CD4-positive, alpha-beta T cell treated with Interleukin-4 for 4 hours (primary cell): ENCODE measurements around the gene SCAMP4.

ENCODE experiments used
- DNase-seq: peaks from one replicate; pipeline ENCODE4 v3.0.0-alpha.2; 2020

Gene SCAMP4

DNA sequence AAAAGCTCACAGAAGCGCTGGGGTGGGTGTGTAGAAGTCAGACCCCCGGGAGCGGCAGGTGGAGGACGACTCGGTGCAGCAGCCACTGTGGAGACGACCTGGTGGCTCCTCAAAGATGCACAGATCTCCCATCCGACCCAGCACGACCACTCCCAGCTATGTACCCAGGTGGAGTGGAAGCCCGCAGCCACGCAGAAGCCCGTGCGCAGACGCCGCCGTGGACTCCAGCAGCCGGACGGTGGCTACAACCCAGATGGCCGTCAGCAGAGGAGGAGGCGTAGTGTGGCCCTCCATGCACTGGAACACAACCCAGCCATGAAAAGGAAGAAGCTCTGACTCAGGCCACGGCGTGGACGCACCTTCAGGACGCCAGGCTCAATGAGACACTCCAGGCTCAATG, 57.5 kb downstream of the SCAMP4 start:
- DNase-seq, result no peak

DNA sequence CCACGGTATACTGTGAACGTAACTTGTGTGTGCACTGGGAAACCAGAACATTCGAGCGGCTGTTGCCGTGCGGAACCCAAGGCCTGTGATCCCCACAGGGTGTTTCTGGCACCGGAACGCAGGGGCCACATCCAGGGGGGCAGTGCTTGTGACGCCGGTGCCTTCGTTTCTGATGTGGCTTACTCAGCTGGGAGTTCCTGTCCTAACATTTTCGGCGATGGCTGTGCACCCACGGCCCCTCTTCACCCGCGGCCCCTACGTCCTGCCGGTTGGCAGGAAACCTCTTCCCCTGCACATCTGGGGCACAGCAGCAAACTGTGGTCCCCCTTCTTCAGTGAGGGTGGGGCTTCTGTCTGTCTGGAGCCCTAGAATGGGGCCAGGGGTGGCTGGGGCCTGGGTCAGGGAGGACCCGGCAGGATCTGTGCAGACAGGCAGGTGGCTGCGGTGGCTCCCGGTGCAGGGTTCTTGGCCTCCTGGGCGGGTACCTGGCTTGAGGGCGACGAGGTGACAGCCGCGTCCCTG, 61.9 kb downstream of the SCAMP4 start:
- DNase-seq, result peak; percentile 8

DNA sequence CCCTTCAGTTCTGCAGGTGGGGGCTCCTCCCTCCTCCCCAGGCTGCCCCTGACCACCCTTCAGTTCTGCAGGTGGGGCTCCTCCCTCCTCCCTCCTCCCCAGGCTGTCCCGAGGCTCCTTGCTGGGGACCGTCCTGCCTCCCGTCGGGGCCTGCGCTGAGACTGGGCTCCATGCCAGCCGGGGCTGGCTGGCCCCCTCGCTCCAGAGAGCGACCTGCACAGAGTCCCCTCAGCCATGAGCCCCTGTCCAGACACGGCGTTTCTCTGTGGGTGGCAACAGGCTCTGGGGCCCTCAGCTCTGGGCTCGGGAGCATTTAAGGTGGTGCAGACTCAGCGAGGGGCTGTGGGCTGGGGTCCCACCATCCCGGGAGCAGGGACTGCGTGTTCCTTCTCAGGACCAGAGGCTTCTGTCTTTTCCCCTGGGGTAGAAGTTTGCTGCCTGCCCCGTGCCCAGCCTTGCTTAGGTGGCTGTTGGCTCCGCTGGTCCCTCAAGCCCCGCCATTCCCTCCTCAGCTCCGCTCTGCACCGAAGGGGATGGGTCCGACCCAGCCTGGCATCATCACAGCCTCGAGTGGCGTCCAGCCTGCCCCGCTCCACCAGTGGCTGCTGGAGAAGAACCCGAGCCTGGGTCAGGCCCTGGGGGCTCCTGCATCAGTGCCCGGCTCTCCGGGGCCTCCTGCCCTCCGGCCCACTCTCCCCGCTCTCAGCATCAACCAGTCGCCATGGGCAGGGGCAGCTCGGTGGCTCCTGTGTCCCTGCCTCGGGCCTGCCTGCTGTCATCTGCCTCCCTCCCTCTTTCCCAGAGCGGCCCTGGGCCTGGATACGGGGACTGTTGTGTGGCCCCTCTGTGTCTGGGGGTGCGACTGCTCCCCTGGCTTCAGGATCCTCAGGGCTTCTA, 63.3 kb downstream of the SCAMP4 start:
- DNase-seq, result no peak

DNA sequence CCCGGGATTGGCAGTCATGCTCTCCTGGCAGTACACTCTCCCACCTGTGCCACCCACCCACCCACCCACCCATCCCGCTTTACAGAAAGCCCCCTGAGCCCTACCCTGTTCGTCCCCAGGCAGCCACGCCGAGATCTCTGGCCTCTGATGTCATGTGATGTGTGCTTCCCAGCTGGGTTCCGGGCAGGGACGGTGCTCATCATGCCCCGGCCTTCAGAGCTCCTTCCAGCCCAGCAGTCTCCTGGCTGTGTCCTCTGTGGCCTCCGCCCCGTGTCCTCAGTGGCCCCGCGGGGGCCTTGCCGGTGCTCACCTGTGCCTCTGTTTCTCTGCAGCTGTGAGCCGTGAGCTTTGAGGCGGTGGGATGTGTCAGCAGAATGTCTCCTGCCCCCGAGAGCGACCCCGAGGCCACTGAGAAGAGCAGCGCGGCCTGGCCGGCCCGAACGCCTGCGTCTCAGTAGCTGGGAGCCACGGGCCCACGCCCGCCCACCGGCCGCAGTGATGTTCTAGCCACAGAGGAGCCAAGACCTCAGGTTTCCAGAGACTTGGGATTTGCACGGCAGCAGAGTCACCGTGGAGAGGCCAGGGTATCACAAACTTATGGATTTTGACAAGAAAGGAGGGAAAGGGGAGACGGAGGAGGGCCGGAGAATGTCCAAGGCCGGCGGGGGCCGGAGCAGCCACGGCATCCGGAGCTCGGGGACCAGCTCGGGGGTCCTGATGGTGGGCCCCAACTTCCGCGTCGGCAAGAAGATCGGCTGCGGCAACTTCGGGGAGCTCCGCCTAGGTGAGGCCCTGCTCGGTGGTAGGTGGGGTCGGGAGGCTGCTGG, 64.2 kb downstream of the SCAMP4 start:
- no peak for DNase-seq

DNA sequence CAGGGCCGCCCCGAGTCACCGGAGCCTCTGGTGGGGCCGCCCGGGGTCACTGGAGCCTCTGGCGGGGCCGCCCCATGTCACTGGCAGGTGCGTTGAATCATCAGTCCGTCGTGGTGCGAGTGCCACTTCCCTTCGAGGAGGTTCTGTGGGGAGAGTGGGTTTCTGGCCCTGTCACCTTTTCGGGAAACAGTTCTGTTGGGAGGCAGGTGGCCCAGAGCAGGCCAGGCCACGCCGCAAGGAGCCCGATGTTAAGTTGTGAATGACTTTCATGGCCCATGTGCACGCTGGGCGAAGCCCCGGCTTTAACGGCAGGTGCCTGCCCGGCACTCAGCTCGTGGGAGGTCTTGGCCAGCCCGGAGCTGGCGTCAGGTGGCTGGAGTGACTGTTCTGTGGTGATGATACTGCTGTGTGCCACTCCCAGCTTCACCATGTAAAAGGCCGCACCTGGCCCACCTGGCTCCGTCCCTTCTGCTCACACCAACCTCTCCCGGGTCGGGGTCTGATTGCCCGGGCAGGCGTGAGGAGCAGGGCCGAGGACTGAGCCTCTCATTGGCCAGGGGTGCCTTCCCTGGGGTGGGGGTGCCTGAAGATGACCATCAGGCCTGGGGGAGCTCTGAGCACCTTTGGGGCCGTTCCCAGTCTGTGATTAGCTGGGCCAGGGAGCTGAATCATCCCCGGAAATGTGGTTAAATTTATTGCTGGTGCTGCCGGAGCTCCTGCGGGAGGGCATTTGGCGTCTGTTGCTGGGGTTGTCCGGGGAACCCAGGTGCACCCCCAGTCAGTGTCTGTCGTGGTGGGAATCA, 65.0 kb downstream of the SCAMP4 start:
- DNase-seq, result no peak

DNA sequence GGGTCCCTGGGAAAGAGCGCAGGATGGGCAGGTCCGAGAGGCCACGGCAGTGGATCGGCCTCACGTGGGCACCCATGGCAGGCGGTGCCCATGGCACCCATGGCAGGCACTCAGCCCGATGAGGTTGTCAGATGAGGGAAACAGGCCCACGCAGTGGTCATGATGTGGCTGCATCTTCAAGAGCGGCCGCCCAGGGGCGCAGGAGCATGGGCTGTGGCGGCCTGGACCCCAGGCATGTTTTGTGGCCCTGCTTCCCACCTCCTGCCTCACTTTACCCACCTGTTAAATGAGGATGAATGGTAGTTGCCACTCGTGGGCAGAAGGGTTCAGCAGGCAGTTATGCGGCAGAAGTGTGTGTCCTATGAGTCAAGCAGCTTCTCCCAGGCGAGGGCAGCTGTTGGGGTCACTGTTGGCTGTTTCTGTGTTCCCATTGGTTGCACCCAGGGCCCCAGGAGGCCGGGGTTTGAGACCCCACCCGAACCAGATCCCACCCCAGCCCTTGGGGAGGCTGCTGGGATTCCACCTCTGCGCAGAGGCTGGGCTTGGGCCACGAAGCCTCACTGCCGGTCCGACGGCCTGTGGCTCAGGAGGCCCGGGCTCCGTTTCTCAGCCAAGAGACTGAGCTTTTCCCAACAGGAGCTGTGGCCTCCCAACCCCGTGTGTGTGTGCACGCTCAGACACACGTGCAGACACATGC, 65.8 kb downstream of the SCAMP4 start:
- DNase-seq, result no peak

DNA sequence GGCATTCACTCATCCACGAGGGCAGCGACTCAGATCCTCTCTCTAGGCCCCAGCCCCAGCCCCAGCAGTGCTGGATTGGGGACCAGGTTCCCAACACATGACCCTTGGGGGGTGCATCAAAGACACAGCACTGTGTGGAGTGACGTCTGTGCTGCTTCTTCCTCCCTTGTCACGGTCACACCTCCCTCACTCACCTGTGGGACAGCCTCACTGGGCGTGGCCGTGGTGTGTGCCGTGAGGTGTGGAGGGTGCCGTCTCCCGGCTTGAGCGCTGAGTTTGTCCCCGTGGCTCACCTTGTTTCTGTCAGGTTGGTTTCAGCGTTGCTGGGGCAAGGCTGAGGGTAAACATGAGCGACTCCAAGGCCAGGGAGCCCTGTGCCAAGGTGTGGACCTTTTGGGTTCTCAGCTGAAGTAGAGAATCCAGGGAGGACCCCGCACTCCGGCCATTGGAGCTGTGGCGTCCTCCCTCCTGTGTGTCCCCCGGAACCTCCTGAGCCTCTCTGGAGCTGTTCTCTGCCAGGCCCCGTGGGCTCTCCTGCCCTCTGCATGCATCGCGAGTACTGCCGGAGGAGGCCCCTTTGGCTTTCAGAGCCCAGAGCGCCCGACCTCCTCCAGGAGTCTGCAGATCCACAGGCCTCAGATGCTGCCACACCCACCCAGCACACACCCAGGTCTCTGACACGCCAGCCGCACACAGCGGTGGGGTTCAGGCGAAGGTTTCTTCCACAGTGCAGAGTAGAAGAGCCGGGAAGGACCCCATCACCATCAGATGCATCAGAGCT, 69.4 kb downstream of the SCAMP4 start:
- no peak for DNase-seq

DNA sequence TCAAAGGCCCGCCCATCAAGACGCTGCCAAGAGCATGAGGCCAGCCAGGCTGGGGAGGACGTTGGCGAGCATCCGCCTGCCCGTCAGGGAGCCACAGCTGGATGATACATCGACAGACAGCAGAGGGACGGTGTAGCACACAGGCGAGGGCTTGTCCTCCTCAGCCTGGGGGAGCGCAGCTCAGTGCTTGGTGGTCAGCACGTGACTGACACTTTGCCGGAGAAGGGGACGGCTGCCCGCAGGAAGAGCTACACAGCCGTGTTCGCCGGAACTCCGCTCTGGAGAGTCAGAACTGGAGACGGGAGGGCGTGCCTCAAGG, 69.9 kb downstream of the SCAMP4 start:
- no peak for DNase-seq
